HepG2 (cell line): Measurements from ENCODE around the gene PLBD2. TPM values are rescaled to one million over a fixed set of nuclear protein-coding genes. Genes with fewer than 3 reads are reported as not detected.

Experiments
- ATAD3A ChIP-seq: sonication (generic); formaldehyde crosslinking; IDR thresholded peaks from 2 replicates; pipeline ENCODE4 v1.4.0; 2020; ENCODE audit warnings: missing genetic modification reagents
- ATM ChIP-seq: fragments of 450-650 bp; IDR thresholded peaks from 2 replicates; pipeline ENCODE4 v1.7.1; 2017; ENCODE audit warnings: mild to moderate bottlenecking, borderline replicate concordance
- CSRNP2 ChIP-seq: sonication (generic); formaldehyde crosslinking; conservative IDR thresholded peaks from 2 replicates; pipeline ENCODE4 v1.8.0; 2022; ENCODE audit warnings: low read depth, missing genetic modification reagents
- FOSL1 ChIP-seq: sonication (generic); formaldehyde crosslinking; IDR thresholded peaks from 2 replicates; pipeline ENCODE4 v1.9.0; 2021; ENCODE audit warnings: missing genetic modification reagents, borderline replicate concordance
- FOXA3 ChIP-seq: IDR thresholded peaks from 2 replicates; pipeline ENCODE4 v1.6.1; 2016; ENCODE audit warnings: missing genetic modification reagents, missing compliant biosample characterization
- HMG20A ChIP-seq: IDR thresholded peaks from 2 replicates; pipeline ENCODE4 v1.6.1; 2016; ENCODE audit warnings: borderline replicate concordance
- KLF9 ChIP-seq: IDR thresholded peaks from 2 replicates; pipeline ENCODE4 v1.6.1; 2016; ENCODE audit warnings: low read depth
- LCORL ChIP-seq, 2 experiments: fragments of 450-650 bp in 1 of 2; sonication (generic) in 1 of 2; formaldehyde crosslinking in 1 of 2; IDR thresholded peaks; 2 replicates each; pipeline versions ENCODE4 v1.5.0 to v1.6.1; 2017 to 2020; ENCODE audit warnings: antibody characterized with exemption in 1 of 2, missing genetic modification reagents in 1 of 2
- MBNL3 ChIP-seq: fragments of 250-450 bp; sonication (Bioruptor Pico); conservative IDR thresholded peaks from 2 replicates; pipeline ENCODE4 v1.8.0; 2022; ENCODE audit warnings: mild to moderate bottlenecking, inconsistent platforms
- MTERF4 ChIP-seq: sonication (generic); formaldehyde crosslinking; IDR thresholded peaks from 2 replicates; pipeline ENCODE4 v1.8.0; 2023; ENCODE audit warnings: mild to moderate bottlenecking, missing genetic modification reagents
- NFE2L2 ChIP-seq: fragments of 150-350 bp; IDR thresholded peaks from 2 replicates; pipeline ENCODE4 v1.6.1; 2014; ENCODE audit warnings: low read length
- POLR2G ChIP-seq: fragments of 200-400 bp; formaldehyde crosslinking; IDR thresholded peaks from 2 replicates; pipeline ENCODE4 v1.6.1; 2018; ENCODE audit warnings: mild to moderate bottlenecking, low read depth, low read length, moderate library complexity
- RFX5 ChIP-seq: IDR thresholded peaks from 2 replicates; pipeline ENCODE4 v1.6.1; 2011; ENCODE audit warnings: low read depth, low read length, improper control_type of control experiment
- SP4 ChIP-seq: sonication (generic); formaldehyde crosslinking; IDR thresholded peaks from 2 replicates; pipeline ENCODE4 v1.8.1; 2023; ENCODE audit warnings: mild to moderate bottlenecking, missing genetic modification reagents
- SPEN ChIP-seq: sonication (generic); formaldehyde crosslinking; IDR thresholded peaks from 2 replicates; pipeline ENCODE4 v1.5.1; 2020; ENCODE audit warnings: low read depth, mild to moderate bottlenecking, missing genetic modification reagents
- SRY ChIP-seq: sonication (generic); formaldehyde crosslinking; IDR thresholded peaks from 2 replicates; pipeline ENCODE4 v1.8.0; 2022; ENCODE audit warnings: mild to moderate bottlenecking, missing genetic modification reagents
- TOPORS ChIP-seq: sonication (generic); formaldehyde crosslinking; IDR thresholded peaks from 2 replicates; pipeline ENCODE4 v1.8.0; 2023; ENCODE audit warnings: mild to moderate bottlenecking, missing genetic modification reagents
- YEATS2 ChIP-seq: sonication (generic); formaldehyde crosslinking; IDR thresholded peaks from 2 replicates; pipeline ENCODE4 v1.4.0; 2020; ENCODE audit warnings: missing genetic modification reagents, borderline replicate concordance
- ZBTB33 ChIP-seq: sonication (generic); formaldehyde crosslinking; IDR thresholded peaks from 2 replicates; pipeline ENCODE4 v1.4.0; 2020; ENCODE audit warnings: missing genetic modification reagents
- ZFP90 ChIP-seq: sonication (generic); formaldehyde crosslinking; IDR thresholded peaks from 2 replicates; pipeline ENCODE4 v1.8.0; 2022; ENCODE audit warnings: missing genetic modification reagents, mild to moderate bottlenecking, inconsistent platforms, borderline replicate concordance
- ZNF251 ChIP-seq: sonication (generic); formaldehyde crosslinking; IDR thresholded peaks from 2 replicates; pipeline ENCODE4 v1.9.0; 2021; ENCODE audit warnings: mild to moderate bottlenecking, missing genetic modification reagents
- polyA plus RNA-seq, 8 experiments: library from polyadenylated mRNA; depleted of rRNA in 3 of 8; stranded (reverse) in 7 of 8; unstranded in 1 of 8; fragments of >200 nt; fragmentation: Illumina TruSeq in 4 of 8; extraction: Trizol in 4 of 8; gene quantifications; 2 replicates each; pipeline versions ENCODE4 v1.2.1 to v1.2.3, GENCODE V29; 2011 to 2016; ENCODE audit warnings: low read depth in 4 of 8, missing spikeins in 1 of 8, mixed read lengths in 1 of 8; ENCODE audit not compliant: insufficient read depth in 1 of 8
- total RNA-seq, 5 experiments: library from RNA; depleted of rRNA; stranded (reverse); fragments of >200 nt; fragmentation: Illumina TruSeq; extraction: Trizol; gene quantifications; 2 replicates each; pipeline ENCODE4 v1.2.3, GENCODE V29; 2016; ENCODE audit warnings: low read depth in 1 of 5
- TF ChIP-seq, protein P1 (sequence below): sonication (generic); formaldehyde crosslinking; IDR thresholded peaks from 2 replicates; pipeline ENCODE4 v1.5.1; 2020; ENCODE audit warnings: missing genetic modification reagents, mild to moderate bottlenecking, borderline replicate concordance
- TF ChIP-seq, protein P2 (sequence below): sonication (generic); formaldehyde crosslinking; IDR thresholded peaks from 2 replicates; pipeline ENCODE4 v1.8.1; 2023; ENCODE audit warnings: mild to moderate bottlenecking, missing genetic modification reagents

Gene PLBD2
- total and polyA plus RNA-seq, 2 of the 13 experiments (the other 11 are each of a cell fraction or from before 2014, with no cell fraction given), result 6.7 to 8.5 TPM

DNA sequence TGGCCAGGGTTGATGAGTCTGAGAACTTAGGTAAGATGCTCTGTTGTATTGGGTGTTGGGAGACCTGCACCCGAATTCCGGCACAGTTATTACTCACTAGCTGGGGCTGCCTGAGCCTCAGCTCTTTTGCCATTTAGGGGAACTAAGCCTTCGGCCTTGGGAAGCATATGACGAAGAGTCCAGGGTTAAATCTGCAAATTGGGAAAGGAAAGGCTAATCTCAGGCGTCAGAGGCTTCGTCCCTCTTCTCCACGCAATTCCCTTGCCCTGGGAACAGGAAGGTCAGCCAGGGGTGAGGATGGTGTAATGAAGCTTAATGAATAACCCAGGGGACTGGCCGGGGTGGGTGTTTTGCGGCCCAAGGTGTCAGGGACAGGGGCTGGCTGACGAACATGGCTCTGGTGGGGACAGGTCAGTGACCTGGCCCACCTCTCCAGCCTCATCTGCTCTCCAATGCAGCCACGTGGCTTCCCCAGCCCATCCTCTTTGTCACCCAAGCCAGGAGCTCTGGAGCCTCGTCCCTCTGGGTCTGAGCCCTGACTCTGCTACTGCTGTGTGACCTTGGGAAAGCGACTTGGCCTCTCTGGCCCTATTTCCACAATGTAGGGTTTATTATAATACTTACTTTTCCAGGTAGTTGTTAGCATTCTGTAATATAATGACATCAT lies 60.0 kb downstream of the PLBD2 start (continued):
- TF ChIP-seq, protein P1, sequence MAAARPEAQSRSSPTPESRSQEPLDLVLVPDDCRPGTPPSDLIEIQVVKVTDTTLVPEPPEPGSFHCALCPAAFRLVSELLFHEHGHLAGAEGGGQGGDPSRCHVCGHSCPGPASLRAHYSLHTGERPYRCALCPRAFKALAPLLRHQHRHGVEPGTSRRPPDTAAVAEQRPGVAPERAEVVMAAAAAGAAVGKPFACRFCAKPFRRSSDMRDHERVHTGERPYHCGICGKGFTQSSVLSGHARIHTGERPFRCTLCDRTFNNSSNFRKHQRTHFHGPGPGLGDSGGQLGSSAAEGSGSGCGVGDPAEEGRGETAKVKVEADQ (CRISPR knock-in tag), result 0 out of 2 replicates have a peak, but pooled peaks have one; percentile 46
- TF ChIP-seq NFE2L2 (no peak), YEATS2 (CRISPR knock-in tag) (no peak), LCORL (IDR thresholded peaks at IDR 0.05) (no peak), LCORL (CRISPR knock-in tag; IDR thresholded peaks at IDR 0.05) (peak; percentile 87), SPEN (CRISPR knock-in tag) (peak; percentile 32; the same call in 1 of the 2 replicates), SRY (CRISPR knock-in tag) (no peak), POLR2G (no peak), FOSL1 (CRISPR knock-in tag) (no peak), ZFP90 (no peak), HMG20A (CRISPR knock-in tag) (no peak), ZBTB33 (CRISPR knock-in tag) (no peak), RFX5 (0 out of 2 replicates have a peak, but pooled peaks have one; percentile 10), KLF9 (CRISPR knock-in tag) (no peak), ATAD3A (CRISPR knock-in tag) (no peak), ATM (no peak), CSRNP2 (CRISPR knock-in tag) (no peak), FOXA3 (no peak), SP4 (CRISPR knock-in tag) (peak; percentile 33; the same call in 1 of the 2 replicates), TOPORS (no peak), MTERF4 (no peak), ZNF251 (CRISPR knock-in tag) (no peak), MBNL3 (no peak)
- TF ChIP-seq, protein P2, sequence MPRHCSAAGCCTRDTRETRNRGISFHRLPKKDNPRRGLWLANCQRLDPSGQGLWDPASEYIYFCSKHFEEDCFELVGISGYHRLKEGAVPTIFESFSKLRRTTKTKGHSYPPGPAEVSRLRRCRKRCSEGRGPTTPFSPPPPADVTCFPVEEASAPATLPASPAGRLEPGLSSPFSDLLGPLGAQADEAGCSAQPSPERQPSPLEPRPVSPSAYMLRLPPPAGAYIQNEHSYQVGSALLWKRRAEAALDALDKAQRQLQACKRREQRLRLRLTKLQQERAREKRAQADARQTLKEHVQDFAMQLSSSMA, result no peak
